ENCODE measurements around the gene DOCK9. TPM values are rescaled to one million over a fixed set of nuclear protein-coding genes. Genes with fewer than 3 reads are reported as not detected.

The DOCK9 gene, protein sequence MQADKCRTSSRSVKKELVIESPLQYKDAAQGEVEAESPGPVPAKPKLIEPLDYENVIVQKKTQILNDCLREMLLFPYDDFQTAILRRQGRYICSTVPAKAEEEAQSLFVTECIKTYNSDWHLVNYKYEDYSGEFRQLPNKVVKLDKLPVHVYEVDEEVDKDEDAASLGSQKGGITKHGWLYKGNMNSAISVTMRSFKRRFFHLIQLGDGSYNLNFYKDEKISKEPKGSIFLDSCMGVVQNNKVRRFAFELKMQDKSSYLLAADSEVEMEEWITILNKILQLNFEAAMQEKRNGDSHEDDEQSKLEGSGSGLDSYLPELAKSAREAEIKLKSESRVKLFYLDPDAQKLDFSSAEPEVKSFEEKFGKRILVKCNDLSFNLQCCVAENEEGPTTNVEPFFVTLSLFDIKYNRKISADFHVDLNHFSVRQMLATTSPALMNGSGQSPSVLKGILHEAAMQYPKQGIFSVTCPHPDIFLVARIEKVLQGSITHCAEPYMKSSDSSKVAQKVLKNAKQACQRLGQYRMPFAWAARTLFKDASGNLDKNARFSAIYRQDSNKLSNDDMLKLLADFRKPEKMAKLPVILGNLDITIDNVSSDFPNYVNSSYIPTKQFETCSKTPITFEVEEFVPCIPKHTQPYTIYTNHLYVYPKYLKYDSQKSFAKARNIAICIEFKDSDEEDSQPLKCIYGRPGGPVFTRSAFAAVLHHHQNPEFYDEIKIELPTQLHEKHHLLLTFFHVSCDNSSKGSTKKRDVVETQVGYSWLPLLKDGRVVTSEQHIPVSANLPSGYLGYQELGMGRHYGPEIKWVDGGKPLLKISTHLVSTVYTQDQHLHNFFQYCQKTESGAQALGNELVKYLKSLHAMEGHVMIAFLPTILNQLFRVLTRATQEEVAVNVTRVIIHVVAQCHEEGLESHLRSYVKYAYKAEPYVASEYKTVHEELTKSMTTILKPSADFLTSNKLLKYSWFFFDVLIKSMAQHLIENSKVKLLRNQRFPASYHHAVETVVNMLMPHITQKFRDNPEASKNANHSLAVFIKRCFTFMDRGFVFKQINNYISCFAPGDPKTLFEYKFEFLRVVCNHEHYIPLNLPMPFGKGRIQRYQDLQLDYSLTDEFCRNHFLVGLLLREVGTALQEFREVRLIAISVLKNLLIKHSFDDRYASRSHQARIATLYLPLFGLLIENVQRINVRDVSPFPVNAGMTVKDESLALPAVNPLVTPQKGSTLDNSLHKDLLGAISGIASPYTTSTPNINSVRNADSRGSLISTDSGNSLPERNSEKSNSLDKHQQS (N-terminal part only)
- 89.1 and 138 TPM in 2 replicates for total RNA-seq
- polyA plus RNA-seq (2012): 44.4 TPM

DNA sequence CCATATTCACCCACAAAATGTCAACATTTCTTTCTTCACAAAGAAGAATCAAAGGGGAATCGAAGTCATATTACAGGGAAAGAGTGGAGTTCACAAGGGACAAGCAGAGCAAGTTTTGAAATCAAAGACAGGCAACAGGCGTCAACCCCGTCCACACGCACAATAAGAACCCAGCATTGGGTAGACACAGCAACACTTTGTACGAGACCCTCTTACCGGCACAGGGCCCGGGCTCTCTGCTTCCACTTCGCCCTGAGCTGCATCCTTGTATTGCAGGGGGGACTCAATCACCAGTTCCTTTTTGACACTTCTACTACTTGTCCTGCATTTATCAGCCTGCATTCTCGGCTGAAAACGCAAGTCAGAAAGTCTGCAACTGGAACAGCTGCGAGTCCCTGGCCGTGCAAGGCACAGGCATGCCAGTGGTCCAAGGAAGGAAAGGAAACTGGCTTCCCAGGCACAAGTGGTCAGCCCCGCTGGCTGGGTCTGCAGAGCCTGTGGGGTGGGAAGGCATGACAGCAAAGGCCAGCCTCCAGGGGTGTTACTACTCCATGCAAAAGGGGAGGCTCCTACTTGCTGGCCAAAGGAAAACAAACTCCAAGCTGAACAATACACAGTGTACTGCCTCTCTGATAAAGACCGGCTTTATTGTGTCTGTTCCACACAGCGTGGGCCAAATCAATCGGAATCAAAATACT is at the start of gene DOCK9:
Gene DOCK9 (minus strand): TSS at position 497 of the 698 bp plus-strand sequence. CDS start 155 bp downstream, at position 342.
- DNase-seq (ENCODE audit: low read depth): peak; percentile 97

DNA sequence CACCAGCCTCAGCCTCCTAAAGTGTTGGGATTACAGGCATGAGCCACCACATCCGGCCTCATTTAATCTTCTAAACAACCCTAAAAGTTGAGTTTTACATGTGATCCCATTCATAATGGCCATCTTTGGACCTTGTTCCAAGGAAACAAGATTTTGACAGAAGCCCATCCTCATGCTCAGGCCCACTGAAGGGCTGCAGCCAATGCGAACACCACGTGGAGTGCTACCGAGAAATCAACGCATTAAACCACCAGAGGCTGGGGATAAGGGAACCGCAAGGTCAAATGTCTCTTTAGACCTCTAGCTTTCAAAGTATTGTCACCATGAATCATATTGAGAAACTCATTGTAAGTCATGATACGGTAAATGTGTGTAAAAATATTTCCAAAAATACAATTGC is 49.4 kb upstream of the DOCK9 start:
- DNase-seq (ENCODE audit: low read depth): no peak

DNA sequence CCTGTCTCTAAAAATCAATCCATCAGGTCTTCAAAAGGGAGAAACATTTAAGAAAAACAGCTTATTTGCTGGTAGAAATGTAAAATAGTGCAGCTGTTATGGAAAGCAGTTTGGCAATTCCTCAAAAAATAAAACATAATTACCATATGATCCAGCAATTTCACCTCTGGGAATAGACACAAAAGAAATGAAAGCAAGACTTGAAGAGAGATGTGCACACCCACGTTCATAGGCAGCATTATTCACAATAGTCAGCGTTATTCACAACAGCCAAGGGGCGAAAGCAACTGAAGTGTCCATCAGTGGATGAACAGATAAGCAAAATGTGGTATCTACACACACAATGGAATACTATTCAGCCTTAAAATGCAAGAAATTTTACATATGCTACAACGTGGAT is 45.1 kb upstream of the DOCK9 start:
- DNase-seq (ENCODE audit: low read depth): no peak

DNA sequence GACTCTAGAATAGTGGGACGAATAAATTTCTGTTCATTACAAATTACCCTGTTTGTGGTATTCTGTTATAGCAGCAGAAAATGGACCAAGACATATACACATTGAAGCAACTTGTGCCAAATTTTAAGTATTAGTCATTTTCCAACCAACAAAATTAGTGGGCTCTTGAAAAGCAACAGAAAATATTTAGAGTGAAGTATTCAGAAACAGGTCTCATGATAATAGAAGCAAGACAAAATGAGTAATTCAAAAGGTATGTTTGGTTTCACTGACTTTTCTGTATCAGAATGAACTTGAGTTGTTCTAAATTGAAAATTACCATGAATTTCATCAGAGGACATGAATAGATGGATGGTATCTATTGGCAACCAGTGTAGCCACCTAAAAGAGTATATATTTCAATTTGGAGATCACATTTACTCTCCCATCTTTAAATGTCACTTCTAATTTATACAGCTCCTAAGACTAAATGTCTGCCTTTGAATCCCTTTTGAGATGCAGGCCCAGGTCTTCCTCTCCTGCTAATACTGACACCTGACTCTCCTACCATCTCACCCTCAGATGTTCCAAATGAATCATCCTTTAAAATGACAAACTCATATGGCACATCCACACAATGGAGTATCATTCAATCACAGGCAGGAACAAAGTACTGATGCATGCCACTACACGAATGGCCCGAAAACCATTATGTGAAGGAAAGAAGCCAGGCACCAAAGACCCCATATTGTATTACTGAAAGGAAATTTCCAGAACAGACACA is 40.7 kb upstream of the DOCK9 start:
- no peak for DNase-seq (ENCODE audit: low read depth)

DNA sequence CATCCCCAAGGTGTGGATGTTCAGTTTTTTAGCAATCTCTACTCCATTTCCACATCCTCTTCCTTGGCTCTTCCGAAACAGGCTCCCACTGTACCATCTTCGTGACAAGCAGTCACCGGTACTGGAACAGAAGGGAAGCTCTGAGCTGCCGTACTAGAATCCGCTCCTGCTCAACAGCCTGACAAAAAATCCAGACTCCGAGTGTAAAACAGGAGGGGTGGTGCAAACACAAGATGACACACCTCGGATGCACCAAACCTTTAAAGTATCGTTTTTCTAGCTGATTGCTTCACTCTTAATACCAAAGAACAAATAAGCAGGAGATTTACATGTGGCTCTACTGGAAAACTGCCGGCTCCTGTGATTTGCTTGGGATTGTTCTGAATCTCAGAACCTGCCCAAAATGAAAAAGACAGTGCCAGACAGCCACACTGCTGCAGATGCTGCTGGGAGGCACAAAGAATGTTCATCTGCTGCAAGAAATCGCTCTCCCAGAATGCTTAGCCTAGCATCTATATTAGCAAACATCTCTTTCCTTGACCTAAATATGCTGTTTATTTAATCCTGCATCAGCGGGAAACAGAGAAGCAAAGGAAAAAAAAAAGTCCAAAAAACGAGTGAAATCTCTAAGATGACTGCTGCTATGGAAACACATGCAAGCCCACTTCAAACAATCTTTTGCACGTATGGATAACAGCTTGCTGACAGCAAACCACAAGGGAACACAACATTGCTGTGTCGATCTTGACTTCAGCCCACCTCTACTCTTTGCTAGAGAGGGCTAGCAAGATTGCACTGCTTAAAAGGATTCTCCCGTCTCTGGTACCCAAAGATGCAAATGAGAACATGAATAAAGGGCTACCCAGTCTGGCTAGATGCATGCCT is 38.0 kb upstream of the DOCK9 start:
- DNase-seq (ENCODE audit: low read depth): no peak

DNA sequence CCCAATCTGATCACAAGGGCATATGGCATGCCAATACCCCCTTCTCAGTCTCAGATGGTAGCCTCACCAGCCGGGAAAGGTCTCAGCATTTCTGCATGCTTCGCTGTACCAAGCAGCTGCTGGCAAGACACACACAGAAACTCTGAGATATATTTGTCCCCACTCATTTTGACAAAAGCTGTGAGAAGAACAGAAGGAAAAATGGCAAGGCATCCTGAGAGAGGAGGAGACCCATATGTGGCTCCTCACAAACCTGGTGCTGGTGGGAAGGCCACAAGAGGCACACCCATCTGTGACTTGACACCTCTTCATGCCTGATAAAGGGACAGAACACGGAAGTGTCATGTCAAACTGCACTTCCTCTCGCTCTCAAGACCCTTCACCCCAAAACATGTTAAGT is 36.7 kb upstream of the DOCK9 start:
- no peak for DNase-seq (ENCODE audit: low read depth)

DNA sequence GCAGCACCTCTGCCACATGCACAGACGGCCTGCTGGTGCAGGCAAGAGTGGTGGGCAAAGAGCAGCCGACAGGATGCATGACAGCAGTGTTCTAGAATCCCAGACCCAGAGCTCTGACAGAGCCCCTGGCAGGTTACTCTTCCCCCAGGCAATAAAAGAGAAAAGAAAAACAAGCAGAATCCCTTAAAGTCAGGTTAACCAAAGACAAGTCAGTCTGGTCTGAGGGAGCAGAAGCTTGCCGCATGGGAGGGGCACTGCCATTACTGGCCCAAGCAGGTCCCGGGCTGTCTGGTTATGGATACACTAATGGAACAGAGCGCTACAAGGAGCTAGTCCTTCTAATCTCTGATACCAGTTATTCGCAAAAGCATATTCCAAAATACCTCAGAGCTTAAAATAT is 36.1 kb upstream of the DOCK9 start:
- DNase-seq (ENCODE audit: low read depth): no peak

DNA sequence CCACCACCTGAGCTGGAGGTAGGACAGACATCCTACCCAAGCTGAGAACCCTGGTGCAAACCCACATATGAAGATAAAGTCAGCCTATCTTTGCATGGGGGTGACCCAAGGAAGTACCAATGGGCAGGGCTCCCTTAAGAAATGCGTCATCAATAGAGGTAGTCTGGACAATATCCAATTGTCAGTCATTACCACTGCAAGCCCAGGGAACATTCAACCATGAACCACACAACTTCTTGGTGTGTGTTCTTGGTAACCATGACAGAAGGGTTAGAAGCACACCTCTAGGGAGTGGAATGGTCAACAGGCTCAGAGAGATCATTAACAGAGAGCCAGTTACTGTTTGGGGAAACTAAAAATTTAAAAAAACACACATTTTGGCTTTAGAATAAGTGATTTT is 34.7 kb upstream of the DOCK9 start:
- DNase-seq (ENCODE audit: low read depth): no peak

DNA sequence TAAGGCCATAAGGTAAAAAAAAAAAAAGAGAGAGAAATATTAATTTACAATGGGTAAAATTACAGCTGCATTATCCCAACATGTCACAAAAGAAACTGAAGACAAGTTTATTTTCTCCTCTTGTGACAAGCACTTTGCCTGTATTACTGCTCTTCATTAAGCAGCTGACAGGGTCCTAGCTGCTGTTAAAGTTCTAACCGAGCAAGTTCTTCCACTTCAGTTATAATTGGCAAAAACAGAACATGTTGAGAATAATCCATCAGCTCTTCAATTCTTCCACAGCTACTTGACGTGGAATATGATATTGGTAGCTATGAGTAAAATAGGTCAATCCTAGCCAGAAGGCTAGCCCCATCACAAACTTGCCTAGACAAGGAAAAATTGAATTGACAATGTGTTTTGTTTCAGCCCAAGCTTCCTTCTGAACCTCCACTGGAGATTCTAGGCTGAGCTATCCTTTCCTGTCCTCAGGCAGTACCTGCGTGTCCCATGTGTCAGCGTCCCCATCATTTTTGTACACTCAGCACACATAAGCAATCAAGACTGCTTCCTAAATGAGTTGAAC is 32.2 kb upstream of the DOCK9 start:
- no peak for DNase-seq (ENCODE audit: low read depth)

DNA sequence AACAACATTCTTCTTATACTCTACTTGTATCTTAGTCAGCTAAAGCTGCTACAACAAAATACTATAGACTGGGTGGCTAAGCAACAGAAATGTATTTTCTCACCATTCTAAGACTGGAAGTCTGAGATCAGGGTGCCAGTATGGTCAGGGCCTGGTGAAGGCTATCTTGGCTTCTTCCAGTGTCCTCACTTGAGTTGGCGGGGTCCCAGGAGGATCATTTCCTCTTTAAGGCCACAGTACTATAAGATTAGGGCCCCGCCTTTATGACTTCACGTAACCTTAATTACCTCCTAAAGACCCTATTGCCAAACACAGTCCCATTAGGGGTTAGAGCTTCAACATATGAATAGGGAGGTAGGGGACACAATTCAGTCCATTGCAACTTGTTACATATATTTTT is 30.7 kb upstream of the DOCK9 start:
- no peak for DNase-seq (ENCODE audit: low read depth)

DNA sequence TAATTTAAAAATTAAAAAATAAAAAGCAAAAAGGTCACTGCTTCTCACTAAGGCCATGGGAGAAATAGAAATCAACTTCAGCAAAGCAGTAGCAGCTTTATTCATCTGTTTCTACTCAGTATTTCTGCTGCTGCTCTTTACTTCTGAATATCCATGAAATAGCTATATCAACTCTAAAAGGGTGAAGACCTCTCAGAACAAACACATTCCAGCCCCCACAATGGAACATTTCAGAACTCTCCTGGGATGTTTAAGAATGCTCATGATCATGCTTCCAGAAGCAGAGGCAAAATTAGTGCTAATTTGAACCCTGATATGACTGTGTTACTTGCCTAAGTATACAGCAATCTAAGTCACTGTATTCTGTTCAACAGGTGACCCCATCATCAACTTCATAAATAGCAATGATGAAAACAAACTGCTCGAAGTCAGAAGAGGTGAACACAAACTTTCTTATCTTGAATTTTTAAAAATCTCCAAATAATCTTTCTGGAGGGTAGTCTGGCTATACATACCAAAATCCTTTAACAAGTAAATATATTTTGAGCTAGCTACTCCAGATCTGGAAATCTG is 29.6 kb upstream of the DOCK9 start:
- no peak for DNase-seq (ENCODE audit: low read depth)

DNA sequence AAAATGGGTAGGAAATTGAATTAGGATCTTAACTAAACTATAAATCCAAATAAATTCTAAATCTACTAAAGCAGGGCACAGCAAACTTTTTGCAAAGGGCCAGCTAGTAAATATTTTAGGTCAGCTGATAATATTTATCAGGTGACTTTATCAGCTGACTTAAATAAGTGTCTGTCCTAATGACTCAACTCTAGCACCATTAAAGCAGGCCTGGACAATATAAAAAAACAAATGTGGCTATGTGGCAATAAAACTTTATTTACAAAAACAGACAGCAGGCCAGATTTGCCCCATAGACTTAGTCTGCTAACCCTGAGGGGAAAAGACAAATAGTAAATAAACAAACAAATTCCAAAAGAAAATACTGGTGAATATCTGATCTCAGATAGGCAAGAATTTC is 27.7 kb upstream of the DOCK9 start:
- peak; percentile 36 for DNase-seq (ENCODE audit: low read depth)

DNA sequence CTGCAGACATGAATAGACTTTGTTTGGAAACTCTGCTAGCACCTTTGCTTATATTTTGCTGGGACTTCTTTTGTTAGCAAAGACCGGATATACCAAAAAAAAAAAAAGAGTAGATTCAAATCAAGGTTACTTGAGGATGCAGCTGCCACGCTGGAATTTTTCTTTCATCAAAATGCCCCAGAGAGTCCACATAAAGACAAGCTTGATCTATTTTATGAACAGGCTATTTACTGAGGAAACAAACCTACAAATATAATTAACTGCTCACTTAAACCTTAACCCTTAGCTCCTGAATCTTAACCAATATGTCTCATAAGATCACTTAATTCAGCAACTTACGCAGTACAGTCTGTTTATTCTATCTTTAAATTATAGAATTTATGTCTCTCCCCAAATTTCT is 27.1 kb upstream of the DOCK9 start:
- peak; percentile 60 for DNase-seq (ENCODE audit: low read depth)

DNA sequence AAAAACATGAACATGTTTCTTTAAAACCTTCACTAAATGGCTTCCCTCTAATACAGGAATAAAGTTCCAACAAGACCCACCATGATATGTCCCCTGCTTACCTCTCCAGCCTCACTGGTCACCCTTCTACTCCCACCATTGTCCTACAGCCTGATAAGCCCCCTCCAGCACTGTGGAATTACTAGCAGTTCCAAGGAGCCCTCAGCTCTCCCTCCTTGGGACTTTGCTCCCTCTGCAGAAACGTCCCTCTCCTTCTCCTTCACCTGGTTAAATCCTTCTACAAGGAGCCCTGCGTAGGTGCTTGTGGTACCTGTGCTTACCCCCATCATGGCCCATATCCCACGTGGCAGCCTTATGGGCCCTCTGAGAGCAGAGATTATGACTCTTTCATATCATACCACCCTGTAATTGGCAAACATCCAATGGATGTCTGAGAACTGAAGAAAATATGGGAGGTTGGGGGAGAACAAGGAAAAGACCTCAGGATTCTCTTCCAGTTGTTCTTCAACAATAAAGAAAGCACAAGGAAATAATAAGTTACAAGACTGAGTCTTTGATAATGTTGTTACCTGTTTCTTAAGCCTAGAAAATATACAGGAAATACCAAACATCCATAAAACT is 26.1 kb upstream of the DOCK9 start:
- no peak for DNase-seq (ENCODE audit: low read depth)

DNA sequence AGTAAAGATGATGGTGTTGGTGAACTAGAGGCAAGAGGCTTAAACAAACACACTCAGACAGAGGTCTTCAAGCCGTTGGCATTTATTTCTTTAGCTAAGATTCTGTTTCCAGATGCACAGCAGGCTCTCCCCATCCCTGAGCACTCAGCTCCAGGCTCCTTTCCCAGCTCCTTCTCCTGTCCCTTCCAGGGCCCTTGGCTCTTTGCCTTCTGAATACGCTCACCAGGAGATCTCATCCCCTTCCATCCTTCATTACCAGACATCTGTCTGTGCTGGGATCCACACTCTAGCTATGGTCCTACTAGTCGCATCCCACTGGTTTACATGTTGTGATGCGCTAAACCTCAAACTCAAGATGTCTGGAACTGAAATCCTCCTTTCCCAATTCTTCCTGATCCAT is 25.3 kb upstream of the DOCK9 start:
- no peak for DNase-seq (ENCODE audit: low read depth)

DNA sequence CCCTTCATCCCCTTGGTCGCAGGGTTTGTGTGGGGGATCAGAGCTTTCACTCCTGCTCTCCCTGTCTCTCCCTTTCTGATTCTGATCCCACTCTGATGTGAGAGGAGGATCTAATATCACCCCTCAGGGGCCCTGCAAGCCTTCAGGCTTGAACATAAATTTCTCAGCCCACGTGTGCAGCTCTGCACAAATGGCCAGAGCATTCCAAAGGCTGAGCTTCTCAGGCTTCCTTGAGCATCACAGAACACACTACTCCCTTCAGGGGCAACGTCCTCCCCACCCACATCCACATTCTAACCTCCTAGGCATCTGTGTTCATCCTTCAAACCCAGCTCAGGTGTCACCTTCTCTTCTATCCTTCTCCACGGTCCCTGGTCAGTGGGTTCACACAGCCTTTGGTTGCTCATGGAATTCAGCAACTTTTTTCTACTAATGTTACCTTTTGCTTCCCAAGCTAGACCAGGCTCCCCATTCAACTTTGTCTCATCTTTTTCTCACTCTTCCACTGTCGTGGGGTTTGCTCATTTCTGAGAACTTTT is 24.4 kb upstream of the DOCK9 start:
- DNase-seq (ENCODE audit: low read depth): no peak

DNA sequence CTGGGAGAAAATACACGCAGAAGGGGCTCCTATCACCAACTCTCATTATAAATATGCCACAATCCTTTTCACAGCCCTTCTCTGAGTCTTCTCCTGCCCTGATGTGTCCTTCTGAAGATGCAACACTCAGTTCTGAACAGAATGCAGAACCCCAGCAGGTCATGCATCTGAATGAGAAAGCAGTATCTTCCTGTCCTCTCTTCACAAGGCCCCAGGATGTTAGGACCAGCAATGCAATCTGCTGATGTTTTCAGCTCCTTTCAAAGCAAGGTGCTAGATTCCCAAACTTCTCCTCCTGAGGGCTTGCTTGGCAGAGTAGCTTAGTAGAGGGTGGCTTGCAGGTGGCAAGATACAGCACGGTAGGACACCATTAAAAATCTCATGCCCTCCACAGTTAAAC is 22.3 kb upstream of the DOCK9 start:
- DNase-seq (ENCODE audit: low read depth): no peak

DNA sequence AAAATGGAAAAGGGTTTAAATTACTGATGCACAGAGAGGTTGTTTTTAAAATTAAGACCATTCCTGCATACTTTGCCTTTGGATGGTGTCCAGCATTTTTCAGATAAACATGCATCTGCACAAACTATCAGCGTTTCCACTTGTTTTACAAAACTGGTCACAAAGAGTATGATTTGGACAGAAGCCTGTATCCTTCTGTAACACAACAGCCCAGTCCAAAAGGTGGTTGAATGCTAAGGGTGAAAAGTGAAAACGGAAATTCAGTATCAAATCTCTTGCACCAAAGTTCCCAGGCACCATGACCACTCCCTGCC is 21.7 kb upstream of the DOCK9 start:
- no peak for DNase-seq (ENCODE audit: low read depth)
